Right atrium auricular region (tissue), 2 donors: ENCODE results near the gene SMARCA4. TPM values are rescaled to one million over a fixed set of nuclear protein-coding genes. Genes with fewer than 3 reads are reported as not detected.

Experiments
- DNase-seq: peaks from one replicate; pipeline ENCODE4 v3.0.0-alpha.2; 2019; ENCODE audit warnings: low spot score
- H3K27ac ChIP-seq, 2 donors: fragments of 200-600 bp; sonication (generic); 1 replicate in 1 of 2; 2 replicates in 1 of 2; pipeline ENCODE4 v1.5.1; 2016 to 2019
- H3K27me3 ChIP-seq, 2 donors: fragments of 200-600 bp; sonication (generic); one replicate each; pipeline versions ENCODE4 v1.5.1 to v1.6.0; 2017 to 2019
- H3K36me3 ChIP-seq: fragments of 200-600 bp; sonication (generic); one replicate; pipeline ENCODE4 v1.5.1; 2016
- H3K4me1 ChIP-seq, 2 donors: fragments of 200-600 bp; sonication (generic); one replicate each; pipeline versions ENCODE4 v1.5.1 to v1.6.0; 2017 to 2019
- H3K4me3 ChIP-seq, 2 donors: fragments of 200-600 bp; sonication (generic); 1 replicate in 1 of 2; 2 replicates in 1 of 2; pipeline ENCODE4 v1.5.1; 2017 to 2019; ENCODE audit warnings: mild to moderate bottlenecking in 1 of 2, moderate library complexity in 1 of 2
- H3K9me3 ChIP-seq, 2 donors: fragments of 200-600 bp; sonication (generic); one replicate each; pipeline ENCODE4 v1.5.1; 2019
- CTCF ChIP-seq, 2 donors: fragments of 200-600 bp; sonication (generic); IDR thresholded peaks; one replicate each; pipeline ENCODE4 v1.5.1; 2019; ENCODE audit warnings: antibody characterized with exemption in 2 of 2
- total RNA-seq, 2 donors: library from RNA; depleted of rRNA; stranded (reverse); fragments of >200 nt; gene quantifications; one replicate each; pipeline ENCODE4 v1.1.0, GENCODE V29; 2016

The SMARCA4 gene
- total RNA-seq, 2 donors from 2014 or later, result 29.9 to 41.7 TPM

DNA sequence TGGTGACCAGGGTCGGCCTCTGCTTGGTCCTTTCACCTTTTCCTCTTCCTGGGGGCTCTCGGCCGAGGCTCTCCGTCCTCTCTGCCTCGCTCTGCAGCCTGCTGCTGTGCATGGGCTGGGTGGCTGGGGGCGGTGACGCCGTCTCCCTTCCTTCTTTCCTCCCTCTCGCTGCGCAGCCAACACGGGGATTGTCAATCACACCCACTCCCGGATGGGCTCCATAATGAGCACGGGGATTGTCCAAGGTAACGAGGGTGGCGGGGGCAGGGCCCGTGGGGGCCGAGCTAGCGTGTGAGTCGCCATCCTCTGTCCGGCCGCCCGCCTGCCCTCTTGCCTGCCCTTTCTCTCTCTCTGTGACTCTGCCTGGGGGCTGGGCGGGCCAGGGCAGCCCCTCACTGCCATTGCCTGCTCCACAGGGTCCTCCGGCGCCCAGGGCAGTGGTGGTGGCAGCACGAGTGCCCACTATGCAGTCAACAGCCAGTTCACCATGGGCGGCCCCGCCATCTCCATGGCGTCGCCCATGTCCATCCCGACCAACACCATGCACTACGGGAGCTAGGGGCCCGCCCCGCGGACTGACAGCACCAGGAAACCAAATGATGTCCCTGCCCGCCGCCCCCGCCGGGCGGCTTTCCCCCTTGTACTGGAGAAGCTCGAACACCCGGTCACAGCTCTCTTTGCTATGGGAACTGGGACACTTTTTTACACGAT lies 39.5 kb upstream of the SMARCA4 start:
- TF ChIP-seq CTCF (IDR thresholded peaks at IDR 0.05), result no peak
- Histone ChIP-seq H3K4me1 (peaks cover 0 to 7% of the 10 kb centered on the region in 2 donors), H3K4me3 (no peak overlapping the region), H3K27me3 (no peaks in the 10 kb centered on the region), H3K36me3 (peaks cover 46% of the 10 kb centered on the region), H3K27ac (no peak overlapping the region), H3K9me3 (no peaks in the 10 kb centered on the region)
- DNase-seq, result no peak

- no peak for DNase-seq
- TF ChIP-seq CTCF (IDR thresholded peaks at IDR 0.05), result no peak
- Histone ChIP-seq H3K4me3 (no peak overlapping the region), H3K36me3 (peaks cover 40% of the 10 kb centered on the region), H3K9me3 (no peaks in the 10 kb centered on the region), H3K27me3 (no peaks in the 10 kb centered on the region), H3K27ac (no peak overlapping the region), H3K4me1 (peaks cover 0 to 7% of the 10 kb centered on the region in 2 donors)
Observed at GRCh38 chr19:10921910-10922637, 38.8 kb upstream of the SMARCA4 start.

DNA sequence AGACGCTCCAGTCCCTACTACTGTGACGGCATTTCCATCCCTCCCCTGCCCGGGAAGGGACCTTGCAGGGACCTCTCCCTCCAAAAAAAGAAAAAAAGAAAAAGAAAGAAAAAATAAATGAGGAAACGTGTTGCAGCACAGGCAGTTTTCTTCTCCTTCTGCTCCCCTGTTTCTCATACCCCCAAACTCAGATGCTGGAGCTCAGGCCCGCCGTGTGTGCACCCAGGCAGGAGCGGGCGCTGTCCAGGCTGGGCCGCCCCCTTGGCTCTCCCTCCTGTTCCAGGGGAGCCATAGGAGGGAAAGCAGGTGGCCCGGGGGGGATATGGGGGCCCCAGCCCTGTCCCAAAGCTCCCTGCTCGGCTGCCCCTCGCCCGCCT lies 38.2 kb upstream of the SMARCA4 start:
- no peak overlapping the region for H3K4me3 ChIP-seq
- no peaks in the 10 kb centered on the region for H3K27me3 ChIP-seq
- no peak overlapping the region for H3K27ac ChIP-seq
- H3K36me3 ChIP-seq, result peaks cover 40% of the 10 kb centered on the region
- H3K9me3 ChIP-seq, result no peaks in the 10 kb centered on the region
- DNase-seq, result no peak
- H3K4me1 ChIP-seq, result peaks cover 0 to 12% of the 10 kb centered on the region in 2 donors
- no peak for TF ChIP-seq CTCF (IDR thresholded peaks at IDR 0.05)

DNA sequence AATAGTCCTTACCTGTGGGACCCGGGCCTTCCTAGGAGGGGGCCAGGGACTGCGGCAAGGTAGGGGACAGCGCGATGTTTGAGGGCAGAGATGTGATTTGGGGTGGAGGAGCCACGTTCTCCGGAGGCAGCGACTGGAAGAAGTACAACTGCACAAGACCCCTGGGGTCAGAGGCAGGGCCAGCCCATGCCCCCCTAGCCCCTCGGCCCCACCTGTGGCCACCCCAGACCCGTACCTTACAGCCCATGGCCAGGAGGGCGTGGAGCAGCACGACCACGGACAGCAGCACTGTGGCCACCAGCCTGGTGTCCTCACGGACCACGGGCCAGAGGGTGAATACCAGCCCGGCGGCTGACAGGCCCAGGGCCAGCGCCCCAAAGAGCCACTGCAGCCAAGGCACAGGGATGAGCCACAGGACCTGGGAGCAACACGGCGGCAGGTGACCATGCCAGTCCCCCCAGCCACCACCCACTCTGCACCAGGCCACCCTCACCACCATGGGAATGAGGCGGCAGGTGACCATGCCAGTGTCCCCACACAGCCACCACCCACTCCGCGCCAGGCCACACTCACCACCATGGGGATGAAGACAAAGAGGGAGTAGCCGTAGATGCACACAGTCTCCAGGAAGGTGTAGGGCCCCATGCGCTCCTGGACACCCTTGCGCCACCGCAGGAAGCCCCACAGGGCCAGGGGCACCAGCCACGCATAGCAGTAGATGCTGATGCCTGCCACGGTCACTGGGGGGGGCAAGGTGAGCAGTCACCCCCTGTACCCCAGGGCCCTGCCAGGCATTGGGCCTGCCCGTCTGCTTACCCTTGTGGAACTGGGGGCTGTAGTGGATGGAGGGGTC lies 37.3 kb upstream of the SMARCA4 start:
- no peak overlapping the region for H3K4me3 ChIP-seq
- H3K27me3 ChIP-seq, result no peaks in the 10 kb centered on the region
- no peak overlapping the region for H3K27ac ChIP-seq
- peaks cover 0 to 17% of the 10 kb centered on the region in 2 donors for H3K4me1 ChIP-seq
- no peak for TF ChIP-seq CTCF (IDR thresholded peaks at IDR 0.05)
- no peak for DNase-seq
- H3K36me3 ChIP-seq, result peaks cover 40% of the 10 kb centered on the region
- no peaks in the 10 kb centered on the region for H3K9me3 ChIP-seq

- Histone ChIP-seq H3K36me3 (peaks cover 40% of the 10 kb centered on the region), H3K27ac (no peak overlapping the region), H3K4me1 (peaks cover 0 to 18% of the 10 kb centered on the region in 2 donors), H3K4me3 (no peak overlapping the region), H3K9me3 (no peaks in the 10 kb centered on the region), H3K27me3 (no peaks in the 10 kb centered on the region)
- DNase-seq, result no peak
- TF ChIP-seq CTCF (IDR thresholded peaks at IDR 0.05), result no peak
Observed at GRCh38 chr19:10924597-10924996, 36.2 kb upstream of the SMARCA4 start.
